ENCODE data around the gene IL16. TPM values are rescaled to one million over a fixed set of nuclear protein-coding genes. Genes with fewer than 3 reads are reported as not detected.
A peak's percentile ranks its signal among the peaks of the same experiment; 100 is the strongest.

Gene IL16
- total and polyA plus RNA-seq, 4 experiments from 2014 or later: 190 to 400 (median 362) TPM

GRCh38 chr15:81163961-81164800, 32.5 kb upstream of the IL16 start:
- no peak overlapping the region for H3K4me3 ChIP-seq (ENCODE audit: low read length in 2 of 2)
- no peak for DNase-seq
- H3K9me3 Mint-ChIP-seq: no peaks in the 10 kb centered on the region
- peaks cover 4% of the 10 kb centered on the region for H3K27me3 ChIP-seq (ENCODE audit: insufficient read depth, low read length)
- ChIA-PET POLR2A (ENCODE audit: partially characterized antibody) (no interaction called here), CTCF (ENCODE audit: partially characterized antibody) (interaction anchor here (1.2 to 2.3 kb wide), 2 partner anchors 9 to 102 kb away, joined by 3 to 11 read pairs; no protein-coding TSS in a partner anchor)
- peaks cover 14 to 28% (median 26%) of the 10 kb centered on the region in 4 donors for H3K4me1 Mint-ChIP-seq
- peaks cover 4 to 19% of the 10 kb centered on the region in 2 donors for H3K27me3 Mint-ChIP-seq
- H3K36me3 ChIP-seq (ENCODE audit: insufficient read depth, low read length): no peaks in the 10 kb centered on the region
- no peaks in the 10 kb centered on the region for H3K9me3 ChIP-seq (ENCODE audit: control insufficient read depth in 1 of 2, low read length in 2 of 2)
- H3K27ac ChIP-seq (ENCODE audit: low read depth, low read length): no peak overlapping the region
- H3K27ac Mint-ChIP-seq: no peak overlapping the region
- H3K4me3 Mint-ChIP-seq: no peak overlapping the region
- no peaks in the 10 kb centered on the region for H3K36me3 Mint-ChIP-seq
- intact Hi-C loops (cut with micrococcal nuclease): no loop called here
- peaks cover 22% of the 10 kb centered on the region for H3K4me1 ChIP-seq (ENCODE audit: insufficient read depth, low read length)

GRCh38 chr15:81165535-81165934, 31.1 kb upstream of the IL16 start:
- Mint-ChIP-seq H3K4me1 (peaks cover 14 to 27% (median 26%) of the 10 kb centered on the region in 4 donors), H3K36me3 (no peaks in the 10 kb centered on the region), H3K27me3 (peaks cover 4 to 19% of the 10 kb centered on the region in 2 donors), H3K9me3 (no peaks in the 10 kb centered on the region), H3K4me3 (no peak overlapping the region), H3K27ac (peak overlapping the region in 1 of 7 donors; percentile 43)
- peaks cover 4% of the 10 kb centered on the region for H3K27me3 ChIP-seq (ENCODE audit: insufficient read depth, low read length)
- H3K9me3 ChIP-seq (ENCODE audit: control insufficient read depth in 1 of 2, low read length in 2 of 2): no peaks in the 10 kb centered on the region
- intact Hi-C loops (cut with micrococcal nuclease): no loop called here
- POLR2A ChIA-PET (ENCODE audit: partially characterized antibody): no interaction called here
- H3K4me3 ChIP-seq (ENCODE audit: low read length in 2 of 2): no peak overlapping the region
- CTCF ChIA-PET (ENCODE audit: partially characterized antibody): interaction anchor here (1.3 to 2.3 kb wide), 2 partner anchors 11 to 101 kb away, joined by 3 to 11 read pairs; no protein-coding TSS in a partner anchor
- no peak overlapping the region for H3K27ac ChIP-seq (ENCODE audit: low read depth, low read length)
- H3K36me3 ChIP-seq (ENCODE audit: insufficient read depth, low read length): no peaks in the 10 kb centered on the region
- DNase-seq: no peak
- peaks cover 22% of the 10 kb centered on the region for H3K4me1 ChIP-seq (ENCODE audit: insufficient read depth, low read length)

GRCh38 chr15:81166636-81167305, 29.9 kb upstream of the IL16 start:
- Mint-ChIP-seq H3K4me1 (peaks cover 6 to 17% (median 15%) of the 10 kb centered on the region in 4 donors), H3K36me3 (no peaks in the 10 kb centered on the region), H3K9me3 (no peaks in the 10 kb centered on the region), H3K27ac (no peak overlapping the region), H3K27me3 (peaks cover 4 to 13% of the 10 kb centered on the region in 2 donors), H3K4me3 (peak overlapping the region in 1 of 8 donors; percentile 26)
- peaks cover 12% of the 10 kb centered on the region for H3K4me1 ChIP-seq (ENCODE audit: insufficient read depth, low read length)
- DNase-seq: no peak
- no peak overlapping the region for H3K4me3 ChIP-seq (ENCODE audit: low read length in 2 of 2)
- no peaks in the 10 kb centered on the region for H3K9me3 ChIP-seq (ENCODE audit: control insufficient read depth in 1 of 2, low read length in 2 of 2)
- ChIA-PET CTCF (ENCODE audit: partially characterized antibody) (interaction anchor here (1.3 kb wide), 1 partner anchor 99 kb away, joined by 5 read pairs; no protein-coding TSS in a partner anchor), POLR2A (ENCODE audit: partially characterized antibody) (no interaction called here)
- no peak overlapping the region for H3K27ac ChIP-seq (ENCODE audit: low read depth, low read length)
- H3K27me3 ChIP-seq (ENCODE audit: insufficient read depth, low read length): peaks cover 4% of the 10 kb centered on the region
- H3K36me3 ChIP-seq (ENCODE audit: insufficient read depth, low read length): no peaks in the 10 kb centered on the region
- intact Hi-C loops (cut with micrococcal nuclease): no loop called here

GRCh38 chr15:81168131-81168526, 28.6 kb upstream of the IL16 start:
- no peaks in the 10 kb centered on the region for H3K36me3 Mint-ChIP-seq
- Histone ChIP-seq H3K9me3 (ENCODE audit: control insufficient read depth in 1 of 2, low read length in 2 of 2) (no peaks in the 10 kb centered on the region), H3K4me1 (ENCODE audit: insufficient read depth, low read length) (peaks cover 8% of the 10 kb centered on the region), H3K27me3 (ENCODE audit: insufficient read depth, low read length) (no peaks in the 10 kb centered on the region), H3K27ac (ENCODE audit: low read depth, low read length) (no peak overlapping the region), H3K36me3 (ENCODE audit: insufficient read depth, low read length) (no peaks in the 10 kb centered on the region), H3K4me3 (ENCODE audit: low read length in 2 of 2) (no peak overlapping the region)
- H3K4me1 Mint-ChIP-seq: peaks cover 1 to 12% (median 6%) of the 10 kb centered on the region in 4 donors
- ChIA-PET CTCF (ENCODE audit: partially characterized antibody) (interaction anchor here (1.7 kb wide), 1 partner anchor 98 kb away, joined by 6 read pairs; no protein-coding TSS in a partner anchor), POLR2A (ENCODE audit: partially characterized antibody) (no interaction called here)
- no peaks in the 10 kb centered on the region for H3K9me3 Mint-ChIP-seq
- intact Hi-C loops (cut with micrococcal nuclease): no loop called here
- H3K4me3 Mint-ChIP-seq: no peak overlapping the region
- H3K27ac Mint-ChIP-seq: no peak overlapping the region
- DNase-seq: no peak
- peaks cover 5 to 18% of the 10 kb centered on the region in 2 donors for H3K27me3 Mint-ChIP-seq

- Histone ChIP-seq H3K36me3 (ENCODE audit: insufficient read depth, low read length) (no peaks in the 10 kb centered on the region), H3K9me3 (ENCODE audit: control insufficient read depth in 1 of 2, low read length in 2 of 2) (no peaks in the 10 kb centered on the region), H3K27ac (ENCODE audit: low read depth, low read length) (no peak overlapping the region), H3K27me3 (ENCODE audit: insufficient read depth, low read length) (no peaks in the 10 kb centered on the region), H3K4me1 (ENCODE audit: insufficient read depth, low read length) (peaks cover 8% of the 10 kb centered on the region), H3K4me3 (ENCODE audit: low read length in 2 of 2) (no peak overlapping the region)
- Mint-ChIP-seq H3K36me3 (no peaks in the 10 kb centered on the region), H3K9me3 (no peaks in the 10 kb centered on the region), H3K27me3 (peaks cover 5 to 18% of the 10 kb centered on the region in 2 donors), H3K27ac (no peak overlapping the region), H3K4me3 (no peak overlapping the region), H3K4me1 (peaks cover 1 to 12% (median 6%) of the 10 kb centered on the region in 4 donors)
- ChIA-PET POLR2A (ENCODE audit: partially characterized antibody) (no interaction called here), CTCF (ENCODE audit: partially characterized antibody) (interaction anchor here (1.7 to 2.0 kb wide), 2 partner anchors 98 to 100 kb away, joined by 4 to 6 read pairs; no protein-coding TSS in a partner anchor)
- intact Hi-C loops (cut with micrococcal nuclease): no loop called here
- no peak for DNase-seq
Observed at GRCh38 chr15:81168644-81169043, 28.0 kb upstream of the IL16 start.

- Mint-ChIP-seq H3K4me3 (no peak overlapping the region), H3K27ac (no peak overlapping the region), H3K27me3 (peaks cover 5 to 13% of the 10 kb centered on the region in 2 donors), H3K36me3 (no peaks in the 10 kb centered on the region), H3K9me3 (no peaks in the 10 kb centered on the region), H3K4me1 (peaks cover 1 to 10% (median 6%) of the 10 kb centered on the region in 4 donors)
- Histone ChIP-seq H3K4me3 (ENCODE audit: low read length in 2 of 2) (no peak overlapping the region), H3K36me3 (ENCODE audit: insufficient read depth, low read length) (no peaks in the 10 kb centered on the region), H3K4me1 (ENCODE audit: insufficient read depth, low read length) (peaks cover 8% of the 10 kb centered on the region), H3K9me3 (ENCODE audit: control insufficient read depth in 1 of 2, low read length in 2 of 2) (no peaks in the 10 kb centered on the region), H3K27ac (ENCODE audit: low read depth, low read length) (no peak overlapping the region), H3K27me3 (ENCODE audit: insufficient read depth, low read length) (no peaks in the 10 kb centered on the region)
- DNase-seq: no peak
- POLR2A ChIA-PET (ENCODE audit: partially characterized antibody): no interaction called here
- CTCF ChIA-PET (ENCODE audit: partially characterized antibody): interaction anchor here (1.4 to 1.5 kb wide), 2 partner anchors 11 to 15 kb away, joined by 3 to 7 read pairs; no protein-coding TSS in a partner anchor
- intact Hi-C loops (cut with micrococcal nuclease): no loop called here
Observed at GRCh38 chr15:81170511-81170910, 26.2 kb upstream of the IL16 start.

DNA sequence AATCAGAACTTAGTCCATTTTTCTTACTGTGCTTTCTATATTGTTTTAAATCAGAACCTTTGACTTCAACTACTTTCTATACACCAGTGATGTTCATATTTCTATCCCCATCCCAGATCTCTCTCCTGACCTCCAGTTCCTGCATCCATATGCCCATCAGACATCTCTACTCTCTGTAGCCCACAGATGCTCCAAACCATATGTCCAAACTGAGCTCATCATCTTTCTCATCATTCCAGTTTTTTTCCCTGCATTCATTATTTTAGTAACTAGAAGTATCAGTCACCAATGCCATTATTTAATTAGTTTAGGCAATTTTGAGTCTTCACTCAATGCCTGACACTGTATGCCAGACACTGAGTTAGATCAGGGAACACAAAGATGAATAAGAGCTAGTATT, 25.4 kb upstream of the IL16 start:
- intact Hi-C loops (cut with micrococcal nuclease): no loop called here
- H3K4me3 Mint-ChIP-seq: no peak overlapping the region
- no peak for DNase-seq
- H3K36me3 Mint-ChIP-seq: no peaks in the 10 kb centered on the region
- Histone ChIP-seq H3K4me1 (ENCODE audit: insufficient read depth, low read length) (peaks cover 8% of the 10 kb centered on the region), H3K27ac (ENCODE audit: low read depth, low read length) (no peak overlapping the region), H3K36me3 (ENCODE audit: insufficient read depth, low read length) (no peaks in the 10 kb centered on the region), H3K27me3 (ENCODE audit: insufficient read depth, low read length) (no peaks in the 10 kb centered on the region), H3K9me3 (ENCODE audit: control insufficient read depth in 1 of 2, low read length in 2 of 2) (no peaks in the 10 kb centered on the region), H3K4me3 (ENCODE audit: low read length in 2 of 2) (no peak overlapping the region)
- peaks cover 1 to 10% (median 6%) of the 10 kb centered on the region in 4 donors for H3K4me1 Mint-ChIP-seq
- H3K27me3 Mint-ChIP-seq: peaks cover 5 to 13% of the 10 kb centered on the region in 2 donors
- no peaks in the 10 kb centered on the region for H3K9me3 Mint-ChIP-seq
- ChIA-PET POLR2A (ENCODE audit: partially characterized antibody) (no interaction called here), CTCF (ENCODE audit: partially characterized antibody) (interaction anchor here (1.4 kb wide), 1 partner anchor 11 kb away, joined by 3 read pairs; no protein-coding TSS in a partner anchor)
- H3K27ac Mint-ChIP-seq: no peak overlapping the region

All from CD4-positive, alpha-beta memory T cell (primary cell).